Tibial nerve (tissue), 3 donors: ENCODE measurements around the gene ZNF688.

Experiments used
- POLR2A ChIP-seq, 2 donors: fragments of 450-650 bp; IDR thresholded peaks; one replicate each; pipeline ENCODE4 v1.6.1; 2017; ENCODE audit warnings: antibody characterized with exemption in 2 of 2, mild to moderate bottlenecking in 2 of 2, moderate library complexity in 2 of 2
- TF ChIP-seq, protein P1 (sequence below), 5 experiments: fragments of 200-600 bp in 3 of 5; fragments of 450-650 bp in 2 of 5; sonication (generic) in 3 of 5; IDR thresholded peaks; one replicate each; pipeline ENCODE4 v1.5.1; 2016 to 2019; ENCODE audit warnings: antibody characterized with exemption in 5 of 5, mild to moderate bottlenecking in 3 of 5, moderate library complexity in 2 of 5

DNA sequence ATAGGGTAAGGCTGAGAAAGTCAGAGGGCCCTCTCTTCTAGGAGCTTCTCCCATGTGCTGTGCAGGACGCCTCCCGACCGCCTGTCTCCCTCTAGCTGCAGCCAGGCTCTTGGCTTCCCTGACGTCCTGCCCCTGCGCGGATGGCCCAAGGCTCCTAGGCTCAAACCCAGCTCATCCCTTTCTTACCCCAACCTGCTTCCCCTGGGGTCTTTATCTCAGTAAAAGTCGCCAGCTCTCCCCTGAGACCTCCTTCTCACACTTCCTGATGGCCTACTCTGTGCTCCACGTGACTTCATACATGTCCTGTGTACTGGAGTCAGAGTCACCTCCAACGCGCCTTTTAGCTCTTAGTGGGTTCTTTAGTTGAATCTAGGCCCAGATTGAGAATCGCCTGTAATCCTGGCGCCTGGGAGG lies 35.7 kb downstream of the ZNF688 start:
- no peak for TF ChIP-seq POLR2A (IDR thresholded peaks at IDR 0.05)
- TF ChIP-seq, protein P1, sequence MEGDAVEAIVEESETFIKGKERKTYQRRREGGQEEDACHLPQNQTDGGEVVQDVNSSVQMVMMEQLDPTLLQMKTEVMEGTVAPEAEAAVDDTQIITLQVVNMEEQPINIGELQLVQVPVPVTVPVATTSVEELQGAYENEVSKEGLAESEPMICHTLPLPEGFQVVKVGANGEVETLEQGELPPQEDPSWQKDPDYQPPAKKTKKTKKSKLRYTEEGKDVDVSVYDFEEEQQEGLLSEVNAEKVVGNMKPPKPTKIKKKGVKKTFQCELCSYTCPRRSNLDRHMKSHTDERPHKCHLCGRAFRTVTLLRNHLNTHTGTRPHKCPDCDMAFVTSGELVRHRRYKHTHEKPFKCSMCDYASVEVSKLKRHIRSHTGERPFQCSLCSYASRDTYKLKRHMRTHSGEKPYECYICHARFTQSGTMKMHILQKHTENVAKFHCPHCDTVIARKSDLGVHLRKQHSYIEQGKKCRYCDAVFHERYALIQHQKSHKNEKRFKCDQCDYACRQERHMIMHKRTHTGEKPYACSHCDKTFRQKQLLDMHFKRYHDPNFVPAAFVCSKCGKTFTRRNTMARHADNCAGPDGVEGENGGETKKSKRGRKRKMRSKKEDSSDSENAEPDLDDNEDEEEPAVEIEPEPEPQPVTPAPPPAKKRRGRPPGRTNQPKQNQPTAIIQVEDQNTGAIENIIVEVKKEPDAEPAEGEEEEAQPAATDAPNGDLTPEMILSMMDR (IDR thresholded peaks at IDR 0.05), result peak; percentile 34 to 69 (median 63)
